Kidney (tissue), 14 donors: ENCODE data around the gene CASS4. TPM values are rescaled to one million over a fixed set of nuclear protein-coding genes. Genes with fewer than 3 reads are reported as not detected.

Experiments
- DNase-seq, 5 donors: peaks; one replicate each; pipeline ENCODE4 v3.0.0-alpha.2; 2013 to 2020
- FAIRE-seq: peaks from 2 replicates; lab custom pipeline; 2012; peaks lifted over from hg19 to GRCh38; lab: Jason Lieb, UNC
- H3K27ac ChIP-seq, 2 donors: one replicate each; pipeline ENCODE4 v1.7.0; 2013; ENCODE audit warnings: low read depth in 2 of 2, low read length in 2 of 2, inconsistent platforms in 1 of 2
- H3K27me3 ChIP-seq: one replicate; pipeline ENCODE4 v1.7.1; 2013; ENCODE audit warnings: low read length, inconsistent platforms; ENCODE audit not compliant: control insufficient read depth, insufficient read depth
- H3K36me3 ChIP-seq, 3 donors: one replicate each; pipeline versions ENCODE4 v1.7.0 to v1.7.1; 2013; ENCODE audit warnings: low read length in 3 of 3, control low read depth in 1 of 3, inconsistent platforms in 1 of 3; ENCODE audit not compliant: insufficient read depth in 3 of 3, control insufficient read depth in 2 of 3
- H3K4me1 ChIP-seq, 3 donors: one replicate each; pipeline versions ENCODE4 v1.7.0 to v1.7.1; 2013; ENCODE audit warnings: low read length in 3 of 3, inconsistent platforms in 1 of 3, low read depth in 1 of 3; ENCODE audit not compliant: control insufficient read depth in 2 of 3, insufficient read depth in 2 of 3
- H3K4me3 ChIP-seq, 3 donors: one replicate each; pipeline versions ENCODE4 v1.7.0 to v1.8.1; 2013; ENCODE audit warnings: low read length in 3 of 3, control low read depth in 1 of 3, inconsistent platforms in 1 of 3
- H3K9ac ChIP-seq, 3 donors: one replicate each; pipeline versions ENCODE4 v1.7.0 to v1.7.1; 2013; ENCODE audit warnings: low read length in 3 of 3, control low read depth in 1 of 3, inconsistent platforms in 1 of 3
- H3K9me3 ChIP-seq, 3 donors: one replicate each; pipeline versions ENCODE4 v1.7.0 to v1.7.1; 2013; ENCODE audit warnings: low read length in 3 of 3, control low read depth in 1 of 3, inconsistent platforms in 1 of 3; ENCODE audit not compliant: control insufficient read depth in 2 of 3, insufficient read depth in 1 of 3
- intact Hi-C: fragments of 100-400 bp; cut with DNase I; formaldehyde crosslinking; loops from one replicate; pipeline ENCODE4 v1.11.1; 2022
- polyA plus RNA-seq: library from polyadenylated mRNA; stranded (reverse); fragments of 350-450 nt; fragmentation: Illumina TruSeq; extraction: RNeasy Lipid Tissue Mini Kit (QIAGEN cat#74804); gene quantifications from one replicate; pipeline ENCODE4 v1.2.3, GENCODE V29; 2014; ENCODE audit warnings: low read depth, low replicate concordance; ENCODE audit not compliant: insufficient read depth
- total RNA-seq: library from RNA; stranded (reverse); fragmentation: NEBNext Ultra II Directional; extraction: Animal tissue kit (Norgen Biotek cat#: 25700); gene quantifications from one replicate; pipeline ENCODE4 v1.2.1, GENCODE V29; 2021
- TF ChIP-seq, protein P1 (sequence below): IDR thresholded peaks from 3 replicates; pipeline ENCODE4 v1.5.1; 2012; ENCODE audit warnings: mild to moderate bottlenecking, moderate library complexity, borderline replicate concordance; ENCODE audit not compliant: insufficient read depth; ENCODE audit errors: extremely low read depth
- donor health status: control.
- donor health status: control.
- donor health status: control.
- donor health status: control.
- donor health status: control.
- donor health status: DM: yes; HTN: yes; CAD: no.
- donor health status: Normal renal cell carcinoma (clear cell type).

CASS4 gene
- total and polyA plus RNA-seq, 2 donors from 2014 or later: 0.22 to 3.0 TPM

DNA sequence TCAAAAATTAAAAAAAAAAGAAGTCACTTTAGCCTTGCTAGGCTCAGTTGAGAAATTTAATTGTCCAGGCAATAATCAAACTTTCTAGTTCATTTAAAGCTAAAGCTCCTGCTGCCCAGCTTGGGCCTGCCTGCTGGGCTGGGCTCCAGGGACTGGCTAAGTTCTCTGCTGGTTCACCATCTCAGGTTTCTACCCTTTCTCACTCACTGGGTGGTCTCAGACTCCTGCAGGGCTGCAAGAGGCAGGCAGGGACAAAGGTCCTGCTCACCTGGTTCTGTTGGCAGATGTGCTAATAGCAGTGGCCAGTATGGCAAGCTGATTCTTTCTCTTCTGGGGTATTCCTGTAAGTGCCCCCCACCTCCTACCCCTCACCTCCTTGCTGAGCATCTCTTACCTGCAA is 35.2 kb downstream of the CASS4 start:
- FAIRE-seq (no peak), DNase-seq (no peak)
- Histone ChIP-seq H3K4me1 (no peaks in the 10 kb centered on the region), H3K4me3 (no peak overlapping the region), H3K27ac (no peak overlapping the region), H3K36me3 (no peaks in the 10 kb centered on the region), H3K9me3 (no peaks in the 10 kb centered on the region), H3K9ac (no peak overlapping the region), H3K27me3 (no peaks in the 10 kb centered on the region)
- intact Hi-C loops: no loop called here
- TF ChIP-seq, protein P1, sequence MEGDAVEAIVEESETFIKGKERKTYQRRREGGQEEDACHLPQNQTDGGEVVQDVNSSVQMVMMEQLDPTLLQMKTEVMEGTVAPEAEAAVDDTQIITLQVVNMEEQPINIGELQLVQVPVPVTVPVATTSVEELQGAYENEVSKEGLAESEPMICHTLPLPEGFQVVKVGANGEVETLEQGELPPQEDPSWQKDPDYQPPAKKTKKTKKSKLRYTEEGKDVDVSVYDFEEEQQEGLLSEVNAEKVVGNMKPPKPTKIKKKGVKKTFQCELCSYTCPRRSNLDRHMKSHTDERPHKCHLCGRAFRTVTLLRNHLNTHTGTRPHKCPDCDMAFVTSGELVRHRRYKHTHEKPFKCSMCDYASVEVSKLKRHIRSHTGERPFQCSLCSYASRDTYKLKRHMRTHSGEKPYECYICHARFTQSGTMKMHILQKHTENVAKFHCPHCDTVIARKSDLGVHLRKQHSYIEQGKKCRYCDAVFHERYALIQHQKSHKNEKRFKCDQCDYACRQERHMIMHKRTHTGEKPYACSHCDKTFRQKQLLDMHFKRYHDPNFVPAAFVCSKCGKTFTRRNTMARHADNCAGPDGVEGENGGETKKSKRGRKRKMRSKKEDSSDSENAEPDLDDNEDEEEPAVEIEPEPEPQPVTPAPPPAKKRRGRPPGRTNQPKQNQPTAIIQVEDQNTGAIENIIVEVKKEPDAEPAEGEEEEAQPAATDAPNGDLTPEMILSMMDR: no peak

DNA sequence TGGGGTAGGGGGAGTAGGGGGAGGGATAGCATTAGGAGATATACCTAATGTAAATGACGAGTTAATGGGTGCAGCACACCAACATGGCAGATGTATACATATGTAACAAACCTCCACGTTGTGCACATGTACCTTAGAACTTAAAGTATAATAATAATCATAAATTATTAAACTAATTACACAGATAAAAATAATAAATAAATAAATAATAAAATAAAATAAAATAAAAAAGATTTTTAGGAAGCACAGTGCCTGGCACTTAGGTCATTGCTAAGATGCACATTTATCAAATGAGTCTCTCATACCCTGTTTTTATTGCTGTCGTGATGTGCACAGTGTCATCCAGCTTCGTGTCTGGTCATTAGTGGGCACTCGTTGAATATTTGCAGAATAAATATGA is 37.4 kb downstream of the CASS4 start:
- Histone ChIP-seq H3K4me3 (no peak overlapping the region), H3K9me3 (no peaks in the 10 kb centered on the region), H3K9ac (no peak overlapping the region), H3K27me3 (no peaks in the 10 kb centered on the region), H3K4me1 (no peaks in the 10 kb centered on the region), H3K27ac (no peak overlapping the region), H3K36me3 (no peaks in the 10 kb centered on the region)
- intact Hi-C loops: no loop called here
- DNase-seq: no peak
- TF ChIP-seq, protein P1: no peak
- no peak for FAIRE-seq

DNA sequence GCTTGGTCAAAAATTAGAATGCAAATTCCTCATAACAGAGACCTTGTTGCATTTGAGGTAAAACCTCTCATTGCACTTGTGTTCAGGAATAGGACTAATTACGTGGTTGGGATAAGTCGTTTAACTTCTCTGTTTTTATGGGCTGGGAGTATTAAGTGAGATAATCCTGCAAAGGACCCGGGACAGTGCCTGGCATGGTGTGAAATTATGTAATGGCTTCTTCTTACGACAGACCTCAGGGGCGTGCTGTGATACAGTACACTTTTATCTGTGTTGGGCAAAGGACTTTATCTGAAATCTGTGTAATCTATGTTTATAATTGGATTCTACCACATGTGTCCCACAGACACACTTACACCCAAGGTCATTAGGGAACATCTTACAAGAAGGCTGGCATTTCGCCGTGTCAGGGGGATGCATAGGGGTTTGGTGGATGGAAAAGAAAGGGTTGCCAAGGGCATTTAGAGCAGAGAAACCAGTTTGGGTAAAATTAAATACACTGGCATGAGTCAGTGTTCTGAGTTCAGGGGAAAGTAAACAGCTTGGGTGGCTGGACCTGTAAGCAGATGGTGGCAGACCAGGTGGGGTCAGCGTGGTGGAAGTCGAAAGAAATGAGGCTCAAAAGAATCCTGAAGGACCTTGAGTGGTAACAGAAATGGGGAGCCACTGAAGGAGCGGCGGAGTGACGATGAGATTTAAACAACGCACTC is 39.2 kb downstream of the CASS4 start:
- no peak for FAIRE-seq

More for the DNA sequence above, 39.2 kb downstream of the CASS4 start:
- Histone ChIP-seq H3K27me3 (no peaks in the 10 kb centered on the region), H3K9me3 (no peaks in the 10 kb centered on the region), H3K36me3 (no peaks in the 10 kb centered on the region), H3K4me3 (no peak overlapping the region), H3K4me1 (no peaks in the 10 kb centered on the region), H3K9ac (no peak overlapping the region), H3K27ac (no peak overlapping the region)
- no peak for DNase-seq
- TF ChIP-seq, protein P1: no peak
- intact Hi-C loops: no loop called here
